Measurements from ENCODE around the gene BRD3.
A peak's percentile ranks its signal among the peaks of the same experiment; 100 is the strongest.

Gene BRD3

GRCh38 chr9:134064711-134065110 is 3.1 kb downstream of the BRD3 start:
- TF ChIP-seq TAF1 (IDR thresholded peaks at IDR 0.05; ENCODE audit: borderline replicate concordance, low read depth, low read length) (no peak), POLR2A (IDR thresholded peaks at IDR 0.05; ENCODE audit: low read depth, low read length) (no peak), POLR2AphosphoS5 (IDR thresholded peaks at IDR 0.05; ENCODE audit: low read depth, low read length) (no peak)
- FAIRE-seq: no peak
- no peak for DNase-seq (ENCODE audit: insufficient read length)

GRCh38 chr9:134063571-134064450 is 4.0 kb downstream of the BRD3 start:
- FAIRE-seq (no peak), DNase-seq (ENCODE audit: insufficient read length) (no peak)
- TF ChIP-seq TAF1 (IDR thresholded peaks at IDR 0.05; ENCODE audit: borderline replicate concordance, low read depth, low read length) (no peak), POLR2AphosphoS5 (IDR thresholded peaks at IDR 0.05; ENCODE audit: low read depth, low read length) (no peak), POLR2A (IDR thresholded peaks at IDR 0.05; ENCODE audit: low read depth, low read length) (no peak)

GRCh38 chr9:134063088-134063570 is 4.7 kb downstream of the BRD3 start:
- FAIRE-seq (no peak), DNase-seq (ENCODE audit: insufficient read length) (no peak)
- TF ChIP-seq POLR2AphosphoS5 (IDR thresholded peaks at IDR 0.05; ENCODE audit: low read depth, low read length) (no peak), TAF1 (IDR thresholded peaks at IDR 0.05; ENCODE audit: borderline replicate concordance, low read depth, low read length) (no peak)

DNA sequence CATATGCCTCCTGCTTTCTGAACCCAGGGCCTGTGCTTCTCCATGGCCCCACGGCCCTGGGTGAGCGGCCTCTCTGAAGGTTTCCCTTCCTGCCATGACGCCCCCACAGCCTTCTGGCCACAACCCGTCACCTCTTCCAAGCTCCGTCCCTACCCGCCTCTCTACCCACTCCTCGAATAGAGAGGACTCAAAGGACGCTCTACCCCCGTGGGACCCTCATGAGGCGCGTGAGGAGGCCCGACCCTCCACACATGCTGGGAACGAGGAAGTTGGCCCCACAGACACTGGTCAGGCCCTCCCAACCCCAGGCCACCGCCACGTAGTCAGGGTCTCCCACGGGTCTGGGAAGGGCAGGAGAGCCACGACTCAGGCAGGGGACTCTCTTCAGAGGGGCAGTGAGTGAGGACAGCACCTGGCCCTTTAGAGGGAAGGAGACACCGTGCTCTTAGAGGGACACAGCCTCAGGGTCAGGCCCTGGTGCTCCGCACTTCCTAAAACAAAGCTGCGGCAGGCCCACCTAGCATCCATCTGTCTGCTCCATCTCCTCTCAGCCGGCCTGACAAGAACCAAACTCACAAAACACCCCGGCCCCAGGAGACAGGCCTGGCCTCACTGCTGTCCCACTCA is 5.3 kb downstream of the BRD3 start:
- DNase-seq (ENCODE audit: insufficient read length): no peak
- TF ChIP-seq POLR2A (IDR thresholded peaks at IDR 0.05; ENCODE audit: low read depth, low read length): no peak
- TF ChIP-seq TAF1 (IDR thresholded peaks at IDR 0.05; ENCODE audit: borderline replicate concordance, low read depth, low read length): no peak
- TF ChIP-seq POLR2AphosphoS5 (IDR thresholded peaks at IDR 0.05; ENCODE audit: low read depth, low read length): no peak
- no peak for FAIRE-seq

GRCh38 chr9:134061688-134062371 is 6.0 kb downstream of the BRD3 start:
- no peak for DNase-seq (ENCODE audit: insufficient read length)
- TF ChIP-seq POLR2AphosphoS5 (IDR thresholded peaks at IDR 0.05; ENCODE audit: low read depth, low read length): no peak
- no peak for TF ChIP-seq TAF1 (IDR thresholded peaks at IDR 0.05; ENCODE audit: borderline replicate concordance, low read depth, low read length)
- no peak for TF ChIP-seq POLR2A (IDR thresholded peaks at IDR 0.05; ENCODE audit: low read depth, low read length)
- no peak for FAIRE-seq

GRCh38 chr9:134061019-134061687 is 6.7 kb downstream of the BRD3 start:
- no peak for TF ChIP-seq POLR2AphosphoS5 (IDR thresholded peaks at IDR 0.05; ENCODE audit: low read depth, low read length)
- no peak for TF ChIP-seq POLR2A (IDR thresholded peaks at IDR 0.05; ENCODE audit: low read depth, low read length)
- no peak for TF ChIP-seq TAF1 (IDR thresholded peaks at IDR 0.05; ENCODE audit: borderline replicate concordance, low read depth, low read length)
- no peak for DNase-seq (ENCODE audit: insufficient read length)
- no peak for FAIRE-seq

GRCh38 chr9:134060546-134060945 is 7.3 kb downstream of the BRD3 start:
- DNase-seq (ENCODE audit: insufficient read length) (no peak), FAIRE-seq (no peak)
- TF ChIP-seq TAF1 (IDR thresholded peaks at IDR 0.05; ENCODE audit: borderline replicate concordance, low read depth, low read length): no peak
- no peak for TF ChIP-seq POLR2AphosphoS5 (IDR thresholded peaks at IDR 0.05; ENCODE audit: low read depth, low read length)
- TF ChIP-seq POLR2A (IDR thresholded peaks at IDR 0.05; ENCODE audit: low read depth, low read length): no peak

GRCh38 chr9:134059661-134060395 is 8.0 kb downstream of the BRD3 start:
- FAIRE-seq (peak; percentile 97), DNase-seq (ENCODE audit: insufficient read length) (peak; percentile 85)

GRCh38 chr9:134059188-134059641 is 8.6 kb downstream of the BRD3 start:
- FAIRE-seq (no peak), DNase-seq (ENCODE audit: insufficient read length) (peak; percentile 27)

More at GRCh38 chr9:134059661-134060395, 8.0 kb downstream of the BRD3 start:
- TF ChIP-seq TAF1 (IDR thresholded peaks at IDR 0.05; ENCODE audit: borderline replicate concordance, low read depth, low read length) (no peak), POLR2A (IDR thresholded peaks at IDR 0.05; ENCODE audit: low read depth, low read length) (no peak), POLR2AphosphoS5 (IDR thresholded peaks at IDR 0.05; ENCODE audit: low read depth, low read length) (no peak)

DNA sequence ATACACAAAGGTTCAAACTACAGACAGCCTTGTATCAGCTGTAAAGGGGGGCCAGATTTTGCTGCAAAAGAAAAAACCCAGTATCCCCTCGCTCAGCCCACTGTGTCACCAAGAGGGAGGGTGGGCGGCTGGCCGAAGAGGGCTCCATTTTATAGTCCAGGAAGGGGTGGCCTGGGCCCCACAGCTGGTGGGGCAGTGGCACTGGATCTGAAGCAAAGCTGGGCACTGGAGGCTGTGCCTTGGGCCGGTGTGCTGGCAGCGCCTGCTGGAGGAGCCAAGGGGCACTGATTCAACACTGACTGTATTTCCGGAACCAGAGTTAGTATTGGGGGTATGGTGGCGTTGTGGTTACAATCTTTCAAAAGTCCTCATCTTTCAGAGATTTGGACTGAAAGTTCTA is 9.1 kb downstream of the BRD3 start:
- peak; percentile 18 for DNase-seq (ENCODE audit: insufficient read length)
- FAIRE-seq: no peak
- TF ChIP-seq POLR2AphosphoS5 (IDR thresholded peaks at IDR 0.05; ENCODE audit: low read depth, low read length) (no peak), TAF1 (IDR thresholded peaks at IDR 0.05; ENCODE audit: borderline replicate concordance, low read depth, low read length) (no peak), POLR2A (IDR thresholded peaks at IDR 0.05; ENCODE audit: low read depth, low read length) (no peak)

More at GRCh38 chr9:134059188-134059641, 8.6 kb downstream of the BRD3 start:
- TF ChIP-seq TAF1 (IDR thresholded peaks at IDR 0.05; ENCODE audit: borderline replicate concordance, low read depth, low read length): no peak
- TF ChIP-seq POLR2AphosphoS5 (IDR thresholded peaks at IDR 0.05; ENCODE audit: low read depth, low read length): no peak
- TF ChIP-seq POLR2A (IDR thresholded peaks at IDR 0.05; ENCODE audit: low read depth, low read length): no peak

Measured in GM12892 (cell line).